ENCODE data around the gene ENO4.

The ENO4 gene

GRCh38 chr10:116831086-116831485 lies 18.2 kb upstream of the ENO4 start:
- DNase-seq, result no peak

- DNase-seq, result no peak
Measured at GRCh38 chr10:116831790-116832189, 17.5 kb upstream of the ENO4 start.

DNA sequence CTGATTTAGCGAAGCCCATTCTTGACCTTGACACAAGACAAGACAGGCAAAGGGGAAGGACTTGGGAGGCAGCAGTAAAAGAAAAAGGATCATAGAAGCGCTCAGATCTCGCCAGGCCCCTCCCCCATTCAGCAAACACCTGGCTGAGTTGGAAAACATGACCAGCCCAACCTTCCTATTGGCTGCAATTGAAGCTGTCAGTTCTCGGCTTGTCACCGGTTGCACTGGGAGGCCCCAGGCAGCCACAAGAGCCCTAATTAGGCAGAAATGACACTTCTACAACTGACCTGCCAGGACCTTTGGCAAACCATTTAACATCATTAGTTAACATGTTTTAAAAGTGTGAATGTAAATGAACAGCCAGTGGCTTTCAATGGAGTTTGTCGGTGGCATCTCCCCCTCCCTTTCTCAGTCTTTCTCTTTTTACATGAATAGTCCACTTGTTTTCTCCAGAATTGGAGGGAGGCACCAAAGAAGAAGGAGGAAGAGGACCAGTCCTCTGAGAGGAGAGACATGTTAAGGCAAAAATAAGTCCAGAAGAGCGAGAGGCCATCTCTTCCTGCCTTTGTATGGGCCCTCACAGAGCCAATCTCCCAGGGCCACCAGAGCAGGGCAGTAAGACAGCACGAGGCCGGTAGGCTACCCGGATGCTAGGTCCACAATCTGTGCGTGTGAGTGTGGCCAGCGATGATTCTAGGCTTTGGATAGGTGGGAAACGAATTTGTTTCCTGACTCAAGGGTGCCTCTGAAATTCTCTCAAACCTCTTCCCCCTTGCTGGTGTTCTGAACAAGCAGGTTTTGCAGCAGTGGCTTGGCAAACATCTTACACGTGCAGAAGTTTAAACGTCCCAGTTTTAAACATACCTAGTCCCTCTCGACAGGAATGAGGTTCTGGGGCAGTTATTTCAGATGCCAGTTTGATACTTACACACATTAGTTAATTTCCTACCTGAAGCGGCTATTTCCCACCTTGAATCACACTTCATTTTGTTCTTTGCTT lies 15.0 kb upstream of the ENO4 start:
- DNase-seq, result no peak

- DNase-seq, result no peak
Measured at GRCh38 chr10:116835658-116836057, 13.6 kb upstream of the ENO4 start.

- DNase-seq, result no peak
Measured at GRCh38 chr10:116836083-116836482, 13.2 kb upstream of the ENO4 start.

- DNase-seq, result no peak
Measured at GRCh38 chr10:116836902-116837523, 12.3 kb upstream of the ENO4 start.

DNA sequence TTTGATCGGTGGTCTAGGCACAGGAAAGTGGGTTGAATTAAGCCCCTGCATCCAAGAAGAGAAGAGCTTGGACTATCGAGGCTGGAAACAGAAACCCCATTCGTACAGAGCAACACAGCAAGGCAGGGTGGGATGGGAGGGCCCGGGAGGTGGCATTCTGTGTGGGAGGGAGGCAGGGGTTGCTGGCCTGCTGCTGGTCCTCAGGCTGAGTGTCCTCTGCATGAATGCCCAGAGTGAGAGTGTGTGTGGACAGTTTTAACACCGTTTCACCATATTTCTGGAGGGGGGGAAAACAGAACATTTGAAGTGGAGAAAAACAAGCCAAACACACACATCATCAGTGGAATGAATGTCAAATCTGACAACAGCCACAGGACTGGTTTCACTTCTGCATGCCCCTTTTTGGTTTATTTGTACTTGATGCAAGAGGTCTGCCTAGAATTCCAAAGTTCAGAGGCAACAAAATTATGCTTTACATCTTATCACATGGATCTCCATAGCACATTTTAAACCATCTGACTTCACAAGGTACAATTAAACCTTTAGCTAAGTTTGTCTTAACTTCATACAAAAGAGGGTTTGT lies 11.1 kb upstream of the ENO4 start:
- DNase-seq, result no peak

DNA sequence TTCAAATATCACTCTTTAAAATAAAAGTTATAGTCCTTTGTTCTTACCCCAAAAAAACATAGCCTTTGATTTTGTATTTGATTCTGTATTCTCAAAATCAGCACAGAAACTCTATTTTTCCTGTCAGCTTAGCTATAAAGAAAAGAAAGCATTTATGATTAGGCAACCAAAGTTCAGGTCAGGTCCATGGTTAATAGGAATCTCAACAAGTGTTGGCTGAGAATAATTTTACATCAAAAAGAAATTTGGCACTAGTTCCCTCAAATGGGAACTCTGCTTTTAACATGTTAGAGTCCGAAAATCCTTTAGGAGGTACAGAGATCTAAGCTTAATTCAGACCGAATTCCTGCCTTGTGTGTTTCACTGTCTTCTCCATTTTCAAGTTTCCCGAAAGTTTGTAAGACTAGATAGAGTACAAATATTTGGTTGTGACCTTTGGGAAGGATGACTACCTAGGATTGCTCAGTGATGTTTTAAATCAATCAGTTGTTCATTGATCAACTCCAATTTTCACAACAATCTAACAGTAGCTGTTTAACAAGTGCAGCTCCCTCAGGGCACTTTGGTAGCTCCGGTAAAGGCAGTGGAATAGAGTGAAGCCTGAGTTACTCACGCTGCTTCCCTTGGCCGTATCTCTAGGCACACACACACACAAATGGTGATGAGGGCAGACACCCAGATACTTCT lies 8.8 kb upstream of the ENO4 start:
- DNase-seq, result no peak

DNA sequence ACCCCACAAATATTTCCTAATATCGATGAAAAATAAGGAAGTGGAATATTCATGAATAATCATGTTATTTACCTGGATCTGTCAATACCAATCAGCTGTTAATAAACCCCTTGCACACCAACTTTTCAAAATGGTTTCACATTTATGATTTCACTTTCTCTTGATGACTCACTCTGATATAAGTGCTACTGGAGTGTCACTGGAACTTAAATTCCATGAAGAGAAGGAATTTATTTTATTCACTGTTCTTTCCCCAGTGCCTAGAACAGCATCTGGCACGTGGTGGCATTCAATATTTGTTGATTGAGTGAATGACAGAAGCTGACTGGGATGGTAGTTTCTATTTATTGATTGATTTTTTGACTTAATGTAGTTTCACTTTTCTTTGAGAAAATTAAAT lies 3.5 kb upstream of the ENO4 start:
- DNase-seq, result no peak

DNA sequence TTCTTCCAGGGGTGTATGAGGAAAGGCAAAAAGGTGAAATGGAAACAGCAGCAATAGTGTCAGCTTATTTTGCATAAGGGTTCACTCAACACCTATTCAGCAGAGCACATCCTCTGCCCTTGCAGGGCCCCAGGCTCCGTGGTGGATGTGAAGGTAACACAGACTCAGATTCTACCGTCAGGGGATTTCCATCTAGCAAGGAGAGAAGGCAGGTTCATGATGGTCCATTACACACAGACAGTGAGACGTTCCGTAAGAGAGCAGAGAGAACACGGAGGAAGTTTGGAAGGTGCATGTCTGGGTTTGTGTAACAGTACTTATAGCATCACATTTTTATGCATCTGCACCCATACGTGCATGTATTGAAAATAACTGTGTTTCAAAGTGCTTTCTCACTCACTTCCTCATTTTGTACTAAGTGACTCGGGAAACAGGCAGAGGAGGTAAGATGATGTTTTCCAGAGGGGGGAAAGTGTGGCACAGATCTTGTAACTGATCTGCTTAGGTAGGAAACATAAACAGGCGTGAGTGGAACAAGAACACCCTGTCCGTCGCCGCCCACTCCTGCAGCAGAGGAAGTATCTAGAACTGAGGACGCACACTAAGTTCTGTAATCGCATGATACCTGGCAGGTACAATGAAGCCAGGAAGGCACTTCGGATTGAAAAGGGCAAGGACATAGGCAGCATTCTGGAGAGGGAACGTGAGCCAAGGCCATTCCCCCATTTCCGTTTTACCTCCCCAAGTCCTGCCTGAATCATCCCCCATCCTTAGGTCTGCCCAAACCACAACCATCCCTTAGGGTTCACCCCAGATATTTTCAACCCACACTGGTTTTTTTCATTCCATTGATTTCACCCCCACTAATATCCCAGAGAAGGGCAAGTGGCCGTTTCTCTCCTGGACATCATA lies 1.0 kb upstream of the ENO4 start:
- DNase-seq, result no peak

GRCh38 chr10:116848944-116849247 lies 403 bp upstream of the ENO4 start:
- no peak for DNase-seq

GRCh38 chr10:116850058-116850611 lies 836 bp downstream of the ENO4 start:
- no peak for DNase-seq

- DNase-seq, result no peak
Measured at GRCh38 chr10:116852246-116852645, 2.9 kb downstream of the ENO4 start.

DNA sequence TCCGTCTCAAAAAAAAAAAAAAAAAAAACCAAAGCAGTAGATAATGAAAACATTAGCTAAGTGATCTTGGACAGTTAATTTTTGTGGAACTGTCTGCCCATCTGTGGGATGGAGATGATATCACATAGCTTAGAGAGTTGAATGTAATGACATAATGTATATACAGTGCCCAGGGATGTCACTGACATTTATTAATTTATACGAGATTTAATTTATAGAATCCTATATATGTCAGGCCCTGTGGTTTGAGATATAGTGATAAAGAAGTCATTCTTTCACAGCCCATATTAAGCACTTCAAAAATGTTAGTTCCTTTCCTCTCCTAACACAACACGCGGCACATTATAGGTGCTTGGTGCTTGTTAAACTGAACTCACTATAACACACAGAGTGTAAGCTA lies 4.0 kb downstream of the ENO4 start:
- DNase-seq, result no peak

DNA sequence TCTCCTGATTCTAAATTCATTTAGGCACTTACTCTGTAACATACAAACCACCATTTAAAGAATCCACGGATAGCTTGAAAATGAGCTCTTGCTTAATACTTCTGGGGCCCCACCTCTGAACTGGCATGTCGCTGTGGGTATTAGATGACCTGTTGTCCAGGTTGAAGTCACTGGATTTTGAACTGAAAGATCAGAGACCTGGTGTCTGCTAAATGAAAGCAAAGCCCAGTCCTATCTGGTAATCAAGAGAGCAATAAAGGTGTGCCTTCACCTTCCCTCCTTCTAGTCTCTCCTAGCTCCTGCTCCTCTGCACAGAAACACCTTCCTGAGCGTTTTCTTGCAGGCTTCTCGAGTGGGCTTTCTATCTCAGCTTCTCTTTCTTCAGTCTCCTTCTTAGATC lies 4.4 kb downstream of the ENO4 start:
- DNase-seq, result no peak

DNA sequence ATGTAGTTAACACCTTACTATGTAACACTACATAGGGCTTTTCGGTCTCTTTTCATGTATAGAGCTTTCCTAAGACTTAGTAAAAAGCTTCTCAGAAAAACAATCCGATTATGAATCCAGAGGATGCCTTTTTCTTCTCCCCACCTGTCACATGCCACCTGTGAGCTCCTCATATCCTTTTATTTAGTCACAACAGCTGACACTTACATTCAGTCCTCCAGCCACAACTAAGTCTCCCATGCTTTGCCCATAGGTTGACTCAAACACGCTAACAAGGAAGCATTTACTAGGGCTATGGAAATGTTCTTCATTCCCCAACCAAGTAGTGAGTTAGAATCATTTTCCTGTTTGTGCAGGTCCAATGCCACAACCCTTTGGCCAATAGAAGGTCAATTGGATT lies 7.9 kb downstream of the ENO4 start:
- no peak for DNase-seq

- no peak for DNase-seq
Measured at GRCh38 chr10:116861796-116862195, 12.5 kb downstream of the ENO4 start.

- no peak for DNase-seq
Measured at GRCh38 chr10:116864436-116864835, 15.1 kb downstream of the ENO4 start.

- DNase-seq, result no peak
Measured at GRCh38 chr10:116866066-116866465, 16.8 kb downstream of the ENO4 start.

- DNase-seq, result no peak
Measured at GRCh38 chr10:116866987-116867595, 17.8 kb downstream of the ENO4 start.

DNA sequence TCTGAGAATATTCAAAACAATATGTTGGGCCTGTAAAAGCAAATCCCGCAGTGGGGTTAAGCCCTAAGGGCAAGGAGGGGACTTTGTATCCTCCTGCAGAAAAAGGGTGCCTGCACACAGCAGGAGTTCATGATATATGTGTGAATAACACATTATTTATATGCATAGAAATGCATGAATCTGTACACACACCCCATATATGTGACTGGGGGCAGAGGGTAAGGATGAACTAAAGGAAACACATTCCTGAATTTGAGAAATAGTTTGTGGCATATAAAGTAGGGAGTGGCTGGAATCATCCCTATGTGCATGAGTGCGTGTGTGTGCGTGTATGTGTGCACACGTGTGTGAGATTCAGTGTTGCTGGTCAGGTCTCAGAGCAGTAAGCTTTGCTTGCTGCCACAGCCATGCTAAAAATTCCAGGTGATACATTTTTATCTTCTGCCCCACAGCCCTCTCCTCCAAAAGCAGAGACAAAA lies 18.9 kb downstream of the ENO4 start:
- DNase-seq, result no peak

DNA sequence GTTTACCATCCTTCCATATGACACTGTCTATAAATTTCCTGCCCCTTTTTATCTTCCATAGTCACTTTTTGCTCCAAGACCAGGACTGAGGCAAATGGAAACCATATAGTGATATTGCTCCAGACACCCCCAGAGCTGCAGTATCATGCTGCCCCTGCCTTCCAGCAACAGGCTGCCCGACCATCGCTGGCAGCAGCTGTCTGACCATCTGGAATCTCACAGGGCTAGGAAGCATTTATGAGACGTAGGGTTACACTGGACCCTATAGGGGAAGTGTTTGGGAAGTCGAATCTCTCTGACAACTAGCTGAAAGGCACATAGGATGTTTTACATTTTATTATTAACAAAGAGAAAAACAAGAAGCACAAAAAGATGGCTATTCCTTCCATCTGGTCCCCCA lies 19.4 kb downstream of the ENO4 start:
- DNase-seq, result no peak

All from NCI-H446 treated with DMSO at 0.1 percent for 48 hours (cell line).